Esophagus muscularis mucosa (tissue), 3 donors: ENCODE data around the gene BLNK.

Source experiments
- CTCF ChIP-seq, 3 experiments: fragments of 200-600 bp in 2 of 3; fragments of 450-650 bp in 1 of 3; sonication (generic) in 2 of 3; IDR thresholded peaks; one replicate each; pipeline ENCODE4 v1.5.1; 2017 to 2019; ENCODE audit warnings: antibody characterized with exemption in 3 of 3, mild to moderate bottlenecking in 2 of 3, moderate library complexity in 1 of 3
- EP300 ChIP-seq: sonication (generic); formaldehyde crosslinking; IDR thresholded peaks from one replicate; pipeline ENCODE4 v1.6.1; 2017; ENCODE audit warnings: antibody characterized with exemption

DNA sequence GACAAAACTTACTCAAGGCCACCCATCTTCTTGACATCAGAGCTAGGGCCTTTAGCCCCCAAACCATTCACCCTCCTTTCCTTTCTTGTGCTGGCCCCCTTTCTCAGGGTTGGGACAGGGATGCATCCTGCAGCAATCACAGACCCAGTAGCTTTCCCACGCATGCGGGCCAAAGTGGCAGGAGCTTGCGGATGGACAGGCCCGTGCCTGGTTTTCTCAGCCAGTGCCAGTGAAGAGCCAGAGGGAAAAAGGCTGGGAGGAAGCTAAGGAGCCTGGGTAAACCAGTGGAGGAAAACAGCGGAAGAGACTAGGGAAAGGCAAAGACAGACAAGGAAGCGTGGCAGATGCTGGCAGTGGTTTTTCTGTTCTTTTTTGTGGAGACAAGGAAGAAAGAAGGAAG is 5.1 kb upstream of the BLNK start:
- TF ChIP-seq CTCF (IDR thresholded peaks at IDR 0.05) (no peak), EP300 (no peak)
